Dermis blood vessel endothelial cell (primary cell): ENCODE measurements around the gene KCNAB1. TPM values are rescaled to one million over a fixed set of nuclear protein-coding genes. Genes with fewer than 3 reads are reported as not detected.
"Not testable (repeated sequence)": the region's sequence is repeated elsewhere in the genome, so short reads cannot be mapped to it uniquely, and the experiment has no call there.

Experiments used
- DNase-seq: peaks from one replicate; pipeline ENCODE4 v3.0.0; 2010
- total RNA-seq: library from RNA; depleted of rRNA; stranded (reverse); fragments of >200 nt; gene quantifications from 2 replicates; pipeline ENCODE4 v1.2.3, GENCODE V29; 2014

KCNAB1 gene
- total RNA-seq, 1 donor from 2014 or later = 0.17 TPM

GRCh38 chr3:156176629-156177210 is 56.3 kb downstream of the KCNAB1 start:
- DNase-seq = no peak

- no peak for DNase-seq
These were observed 59.7 kb downstream of the KCNAB1 start for GRCh38 chr3:156180077-156180476.

- no peak for DNase-seq
These were observed 61.1 kb downstream of the KCNAB1 start for GRCh38 chr3:156181509-156181908.

- DNase-seq = no peak
These were observed 63.0 kb downstream of the KCNAB1 start for GRCh38 chr3:156183396-156183795.

- DNase-seq = no peak
These were observed 63.8 kb downstream of the KCNAB1 start for GRCh38 chr3:156184156-156184555.

GRCh38 chr3:156187146-156187769 is 66.9 kb downstream of the KCNAB1 start:
- no peak for DNase-seq

- DNase-seq = no peak
These were observed 68.4 kb downstream of the KCNAB1 start for GRCh38 chr3:156188757-156189156.

GRCh38 chr3:156189927-156190326 is 69.5 kb downstream of the KCNAB1 start:
- no peak for DNase-seq

GRCh38 chr3:156194945-156195344 is 74.6 kb downstream of the KCNAB1 start:
- DNase-seq = not testable (repeated sequence)

- not testable (repeated sequence) for DNase-seq
These were observed 76.8 kb downstream of the KCNAB1 start for GRCh38 chr3:156197152-156197551.

GRCh38 chr3:156201411-156202405 is 81.3 kb downstream of the KCNAB1 start:
- DNase-seq = no peak

- DNase-seq = no peak
These were observed 85.8 kb downstream of the KCNAB1 start for GRCh38 chr3:156206157-156206556.

- peak; percentile 56 for DNase-seq
These were observed 87.7 kb downstream of the KCNAB1 start for GRCh38 chr3:156207802-156208685.

GRCh38 chr3:156209631-156210335 is 89.4 kb downstream of the KCNAB1 start:
- no peak for DNase-seq

GRCh38 chr3:156211583-156211982 is 91.2 kb downstream of the KCNAB1 start:
- DNase-seq = peak; percentile 93

- DNase-seq = no peak
These were observed 94.3 kb downstream of the KCNAB1 start for GRCh38 chr3:156214676-156215075.

- DNase-seq = no peak
These were observed 95.4 kb downstream of the KCNAB1 start for GRCh38 chr3:156215751-156216150.

- no peak for DNase-seq
These were observed 95.8 kb downstream of the KCNAB1 start for GRCh38 chr3:156216216-156216615.

- no peak for DNase-seq
These were observed 96.5 kb downstream of the KCNAB1 start for GRCh38 chr3:156216852-156217251.

GRCh38 chr3:156217674-156218352 is 97.4 kb downstream of the KCNAB1 start:
- no peak for DNase-seq

GRCh38 chr3:156218353-156218744 is 98.0 kb downstream of the KCNAB1 start:
- peak; percentile 32 for DNase-seq
